GM21723 (cell line): ENCODE measurements around the gene CD59.
A peak's percentile ranks its signal among the peaks of the same experiment; 100 is the strongest.
"Not testable (repeated sequence)": the region's sequence is repeated elsewhere in the genome, so short reads cannot be mapped to it uniquely, and the experiment has no call there.

ENCODE experiments used
- ATAC-seq: cut with Tn5 transposase; IDR thresholded peaks from one replicate; pipeline ENCODE4 v1.9.1; 2021; ENCODE audit warnings: mild to moderate bottlenecking, moderate library complexity; ENCODE audit not compliant: unreplicated experiment

The CD59 gene

GRCh38 chr11:33716243-33716642 lies 20.0 kb downstream of the CD59 start:
- ATAC-seq = no peak

GRCh38 chr11:33713856-33714398 lies 22.3 kb downstream of the CD59 start:
- no peak for ATAC-seq

- no peak for ATAC-seq
These were observed 22.9 kb downstream of the CD59 start for GRCh38 chr11:33713151-33713855.

GRCh38 chr11:33712436-33712835 lies 23.8 kb downstream of the CD59 start:
- no peak for ATAC-seq

- ATAC-seq = no peak
These were observed 26.8 kb downstream of the CD59 start for GRCh38 chr11:33709466-33709865.

- no peak for ATAC-seq
These were observed 27.2 kb downstream of the CD59 start for GRCh38 chr11:33708985-33709384.

GRCh38 chr11:33707831-33708230 lies 28.4 kb downstream of the CD59 start:
- not testable (repeated sequence) for ATAC-seq

- no peak for ATAC-seq
These were observed 29.3 kb downstream of the CD59 start for GRCh38 chr11:33706966-33707365.

GRCh38 chr11:33706546-33706945 lies 29.7 kb downstream of the CD59 start:
- no peak for ATAC-seq

- no peak for ATAC-seq
These were observed 31.8 kb downstream of the CD59 start for GRCh38 chr11:33704240-33705002.

- no peak for ATAC-seq
These were observed 32.4 kb downstream of the CD59 start for GRCh38 chr11:33703788-33704187.

- ATAC-seq = no peak
These were observed 33.0 kb downstream of the CD59 start for GRCh38 chr11:33703234-33703633.

GRCh38 chr11:33701302-33702230 lies 34.7 kb downstream of the CD59 start:
- no peak for ATAC-seq

GRCh38 chr11:33700502-33701271 lies 35.5 kb downstream of the CD59 start, which contains the start of gene C11orf91:
TSS of gene C11orf91 (minus strand) at chr11:33700826. CDS start at chr11:33700740, 86 bp downstream.
- ATAC-seq = peak; percentile 86

- no peak for ATAC-seq
These were observed 36.1 kb downstream of the CD59 start for GRCh38 chr11:33700063-33700501.

GRCh38 chr11:33699515-33700062 lies 36.6 kb downstream of the CD59 start:
- ATAC-seq = no peak

GRCh38 chr11:33698921-33699320 lies 37.3 kb downstream of the CD59 start:
- ATAC-seq = no peak

- ATAC-seq = no peak
These were observed 38.2 kb downstream of the CD59 start for GRCh38 chr11:33697997-33698396.

GRCh38 chr11:33696931-33697638 lies 39.1 kb downstream of the CD59 start:
- ATAC-seq = no peak
